ENCODE results near the gene PHF13.

DNA sequence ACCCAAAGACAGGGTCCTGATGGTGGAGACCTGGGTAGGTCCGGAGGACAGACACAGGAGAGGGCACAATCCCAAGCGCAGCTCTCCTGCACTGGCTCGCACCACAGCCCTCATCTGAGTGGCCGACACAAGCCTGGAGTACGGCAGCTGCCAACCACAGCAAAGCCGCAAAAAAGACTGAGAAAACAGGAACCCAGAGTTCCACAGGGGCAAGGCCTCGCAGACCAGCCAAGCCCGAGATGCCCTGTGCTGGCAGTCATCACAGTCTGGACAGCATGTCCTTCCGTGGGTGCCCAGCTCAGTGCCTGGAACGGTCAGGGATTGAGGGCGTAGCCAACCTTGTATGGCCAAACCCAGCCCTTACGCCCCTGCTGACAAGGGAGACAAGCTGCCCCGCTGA lies 22.3 kb upstream of the PHF13 start:
- TF ChIP-seq, protein P1, sequence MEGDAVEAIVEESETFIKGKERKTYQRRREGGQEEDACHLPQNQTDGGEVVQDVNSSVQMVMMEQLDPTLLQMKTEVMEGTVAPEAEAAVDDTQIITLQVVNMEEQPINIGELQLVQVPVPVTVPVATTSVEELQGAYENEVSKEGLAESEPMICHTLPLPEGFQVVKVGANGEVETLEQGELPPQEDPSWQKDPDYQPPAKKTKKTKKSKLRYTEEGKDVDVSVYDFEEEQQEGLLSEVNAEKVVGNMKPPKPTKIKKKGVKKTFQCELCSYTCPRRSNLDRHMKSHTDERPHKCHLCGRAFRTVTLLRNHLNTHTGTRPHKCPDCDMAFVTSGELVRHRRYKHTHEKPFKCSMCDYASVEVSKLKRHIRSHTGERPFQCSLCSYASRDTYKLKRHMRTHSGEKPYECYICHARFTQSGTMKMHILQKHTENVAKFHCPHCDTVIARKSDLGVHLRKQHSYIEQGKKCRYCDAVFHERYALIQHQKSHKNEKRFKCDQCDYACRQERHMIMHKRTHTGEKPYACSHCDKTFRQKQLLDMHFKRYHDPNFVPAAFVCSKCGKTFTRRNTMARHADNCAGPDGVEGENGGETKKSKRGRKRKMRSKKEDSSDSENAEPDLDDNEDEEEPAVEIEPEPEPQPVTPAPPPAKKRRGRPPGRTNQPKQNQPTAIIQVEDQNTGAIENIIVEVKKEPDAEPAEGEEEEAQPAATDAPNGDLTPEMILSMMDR (IDR thresholded peaks at IDR 0.05): no peak
- TF ChIP-seq POLR2AphosphoS5 (IDR thresholded peaks at IDR 0.05): no peak
- TF ChIP-seq EP300 (IDR thresholded peaks at IDR 0.05): no peak

All from gastroesophageal sphincter (tissue), 3 donors.